H1 (cell line): Measurements from ENCODE around the gene BACE2. TPM values are rescaled to one million over a fixed set of nuclear protein-coding genes. Genes with fewer than 3 reads are reported as not detected.

Experiments
- CTCF ChIA-PET: fragments of 300-600 bp; sonication (Branson Sonifier 250); formaldehyde crosslinking; loops from one replicate; lab custom pipeline; 2021; ENCODE audit not compliant: partially characterized antibody; lab: Charles Lee
- POLR2A ChIA-PET: fragments of 300-600 bp; sonication (Branson Sonifier 250); formaldehyde crosslinking; loops from one replicate; lab custom pipeline; 2021; ENCODE audit warnings: inconsistent platforms; ENCODE audit not compliant: partially characterized antibody; lab: Charles Lee
- DNase-seq, 2 experiments: peaks; one replicate each; pipeline versions ENCODE4 v3.0.0 to v3.0.0-alpha.2; 2010 to 2022; ENCODE audit warnings: low spot score in 2 of 2, low read depth in 1 of 2, mixed read lengths in 1 of 2
- FAIRE-seq: peaks from 2 replicates; lab custom pipeline; 2011; peaks lifted over from hg19 to GRCh38; lab: Jason Lieb, UNC
- H2AFZ ChIP-seq: 2 replicates; pipeline ENCODE4 v1.8.1; 2012; ENCODE audit warnings: low read length, inconsistent platforms
- H2AK5ac ChIP-seq: 2 replicates; pipeline ENCODE4 v1.6.1; 2013; ENCODE audit warnings: low read depth, low read length
- H2BK120ac ChIP-seq: replicated peaks from 2 replicates; pipeline ENCODE3; 2013; ENCODE audit warnings: low read depth, low read length, inconsistent platforms
- H2BK12ac ChIP-seq: 2 replicates; pipeline ENCODE4 v1.6.1; 2013; ENCODE audit warnings: low read depth, low read length
- H2BK15ac ChIP-seq: 2 replicates; pipeline ENCODE4 v1.6.1; 2013; ENCODE audit warnings: low read length
- H2BK20ac ChIP-seq: 2 replicates; pipeline ENCODE4 v1.6.1; 2013; ENCODE audit warnings: low read length
- H2BK5ac ChIP-seq: 2 replicates; pipeline ENCODE4 v1.6.1; 2013; ENCODE audit warnings: low read depth, low read length
- H3K14ac ChIP-seq: 2 replicates; pipeline ENCODE4 v1.6.1; 2013; ENCODE audit warnings: inconsistent platforms; ENCODE audit not compliant: insufficient read length
- H3K18ac ChIP-seq: 2 replicates; pipeline ENCODE4 v1.6.1; 2013; ENCODE audit warnings: low read length; ENCODE audit errors: extremely low read depth
- H3K23ac ChIP-seq: 2 replicates; pipeline ENCODE4 v1.6.1; 2013; ENCODE audit warnings: inconsistent platforms; ENCODE audit not compliant: insufficient read length
- H3K23me2 ChIP-seq: 2 replicates; pipeline ENCODE4 v1.6.1; 2013; ENCODE audit warnings: low read depth, low read length
- H3K27ac ChIP-seq: 2 replicates; pipeline ENCODE4 v1.6.1; 2011; ENCODE audit warnings: low read depth, low read length, inconsistent platforms
- H3K27me3 ChIP-seq, 4 experiments: replicated peaks in 1 of 4; 1 replicate in 1 of 4; 2 replicates in 3 of 4; pipeline versions ENCODE4 v1.6.1 to v1.8.1; 2011 to 2013; ENCODE audit warnings: low read length in 3 of 4, mild to moderate bottlenecking in 3 of 4, inconsistent platforms in 2 of 4, mixed read lengths in 2 of 4, moderate library complexity in 1 of 4; ENCODE audit not compliant: control insufficient read depth in 3 of 4, insufficient read depth in 3 of 4; ENCODE audit errors: extremely low read depth in 1 of 4
- H3K36me3 ChIP-seq, 4 experiments: 2 replicates each; pipeline versions ENCODE4 v1.6.1 to v1.8.1; 2011 to 2013; ENCODE audit warnings: mild to moderate bottlenecking in 4 of 4, low read length in 3 of 4, moderate library complexity in 2 of 4, control low read depth in 1 of 4, inconsistent platforms in 1 of 4; ENCODE audit not compliant: insufficient read depth in 4 of 4, control insufficient read depth in 2 of 4
- H3K4ac ChIP-seq: replicated peaks from 2 replicates; pipeline ENCODE3; 2013; ENCODE audit warnings: low read length, low read depth, mixed read lengths, inconsistent platforms; ENCODE audit not compliant: insufficient read length
- H3K4me1 ChIP-seq, 4 experiments: replicated peaks in 1 of 4; 1 replicate in 1 of 4; 2 replicates in 3 of 4; pipeline versions ENCODE4 v1.6.1 to v1.8.1; 2011 to 2013; ENCODE audit warnings: low read length in 3 of 4, inconsistent platforms in 2 of 4, mixed read lengths in 1 of 4; ENCODE audit not compliant: insufficient read depth in 4 of 4, control insufficient read depth in 3 of 4
- H3K4me2 ChIP-seq, 2 experiments: 2 replicates each; pipeline versions ENCODE4 v1.6.1 to v1.8.1; 2011 to 2013; ENCODE audit warnings: low read depth in 2 of 2, low read length in 2 of 2, control low read depth in 1 of 2, inconsistent platforms in 1 of 2, mild to moderate bottlenecking in 1 of 2; ENCODE audit not compliant: insufficient read depth in 1 of 2
- H3K4me3 ChIP-seq, 4 experiments: fragments of 200-600, 300-600 bp in 1 of 4; sonication (generic), shearing (Covaris generic), sonication (Bioruptor Twin) in 1 of 4; 2 replicates each; pipeline versions ENCODE4 v1.5.1 to v1.8.1; 2011 to 2016; ENCODE audit warnings: low read length in 4 of 4, low read depth in 3 of 4, control low read depth in 2 of 4, inconsistent platforms in 2 of 4, mild to moderate bottlenecking in 2 of 4, mixed read lengths in 1 of 4, moderate library complexity in 1 of 4; ENCODE audit not compliant: insufficient read depth in 2 of 4; ENCODE audit errors: extremely low read depth in 1 of 4
- H3K56ac ChIP-seq: replicated peaks from 2 replicates; pipeline ENCODE3; 2013; ENCODE audit warnings: low read depth, mild to moderate bottlenecking, mixed read lengths, low read length, inconsistent platforms; ENCODE audit not compliant: insufficient read length
- H3K79me1 ChIP-seq: 2 replicates; pipeline ENCODE4 v1.6.1; 2013; ENCODE audit warnings: low read depth, low read length, control low read depth
- H3K79me2 ChIP-seq, 2 experiments: 2 replicates each; pipeline versions ENCODE4 v1.6.1 to v1.8.1; 2012 to 2013; ENCODE audit warnings: low read length in 2 of 2, mild to moderate bottlenecking in 2 of 2, inconsistent platforms in 1 of 2; ENCODE audit not compliant: insufficient read depth in 2 of 2, control insufficient read depth in 1 of 2
- H3K9ac ChIP-seq, 4 experiments: replicated peaks in 1 of 4; 1 replicate in 1 of 4; 2 replicates in 3 of 4; pipeline versions ENCODE4 v1.6.1 to v1.8.1; 2011 to 2013; ENCODE audit warnings: low read depth in 3 of 4, low read length in 3 of 4, control low read depth in 2 of 4, mild to moderate bottlenecking in 2 of 4, moderate library complexity in 2 of 4, inconsistent platforms in 1 of 4; ENCODE audit errors: extremely low read depth in 1 of 4
- H3K9me3 ChIP-seq, 2 experiments: 2 replicates each; pipeline versions ENCODE4 v1.6.1 to v1.8.1; 2012 to 2013; ENCODE audit warnings: mild to moderate bottlenecking in 2 of 2, moderate library complexity in 2 of 2, control low read depth in 1 of 2, inconsistent platforms in 1 of 2, low read depth in 1 of 2, low read length in 1 of 2, mixed read lengths in 1 of 2; ENCODE audit not compliant: insufficient read depth in 2 of 2
- H4K20me1 ChIP-seq, 2 experiments: replicated peaks in 1 of 2; 2 replicates each; pipeline versions ENCODE3 to v1.8.1; 2011 to 2013; ENCODE audit warnings: inconsistent platforms in 2 of 2, low read length in 2 of 2, mild to moderate bottlenecking in 1 of 2; ENCODE audit not compliant: insufficient read depth in 2 of 2, control insufficient read depth in 1 of 2
- H4K5ac ChIP-seq: 2 replicates; pipeline ENCODE4 v1.6.1; 2013; ENCODE audit warnings: low read length, low read depth, mixed read lengths, inconsistent platforms; ENCODE audit not compliant: insufficient read length
- H4K8ac ChIP-seq: 2 replicates; pipeline ENCODE4 v1.8.0; 2013; ENCODE audit warnings: mild to moderate bottlenecking, moderate library complexity, low read length, inconsistent platforms; ENCODE audit not compliant: insufficient read depth; ENCODE audit errors: extremely low read depth
- H4K91ac ChIP-seq: replicated peaks from 2 replicates; pipeline ENCODE3; 2013; ENCODE audit warnings: low read length, mixed read lengths, inconsistent platforms; ENCODE audit not compliant: insufficient read length
- BACH1 ChIP-seq: IDR thresholded peaks from 2 replicates; pipeline ENCODE4 v1.6.1; 2012; ENCODE audit warnings: low read length, improper control_type of control experiment
- BRCA1 ChIP-seq: IDR thresholded peaks from 2 replicates; pipeline ENCODE4 v1.6.1; 2012; ENCODE audit warnings: low read depth, low read length, improper control_type of control experiment
- CBX8 ChIP-seq: fragments of 300-800, 300-1000 bp; sonication (generic); IDR thresholded peaks from 2 replicates; pipeline ENCODE4 v1.7.1; 2016; ENCODE audit warnings: low read depth, low read length, borderline replicate concordance
- CREB1 ChIP-seq: IDR thresholded peaks from 2 replicates; pipeline ENCODE4 v1.6.1; 2012; ENCODE audit warnings: inconsistent platforms
- CTBP2 ChIP-seq: IDR thresholded peaks from 2 replicates; pipeline ENCODE4 v1.7.0; 2011; ENCODE audit warnings: borderline replicate concordance, mild to moderate bottlenecking, moderate library complexity, mixed read lengths, low read length; ENCODE audit not compliant: insufficient read depth, insufficient read length
- EGR1 ChIP-seq: IDR thresholded peaks from 2 replicates; pipeline ENCODE4 v1.6.1; 2011; ENCODE audit warnings: low read depth, low read length, borderline replicate concordance
- GABPA ChIP-seq: IDR thresholded peaks from 2 replicates; pipeline ENCODE4 v1.6.1; 2011; ENCODE audit warnings: mild to moderate bottlenecking, low read length, moderate library complexity, borderline replicate concordance; ENCODE audit not compliant: insufficient read depth
- HDAC2 ChIP-seq, 2 experiments: fragments of 300-600 bp in 1 of 2; sonication (generic) in 1 of 2; IDR thresholded peaks; 2 replicates each; pipeline ENCODE4 v1.6.1; 2011 to 2012; ENCODE audit warnings: low read depth in 2 of 2, low read length in 2 of 2, mild to moderate bottlenecking in 2 of 2, moderate library complexity in 2 of 2, borderline replicate concordance in 1 of 2, inconsistent platforms in 1 of 2
- HDAC6 ChIP-seq: IDR thresholded peaks from one replicate; pipeline ENCODE4 v1.7.1; 2012; ENCODE audit warnings: low read depth, mild to moderate bottlenecking, inconsistent platforms, low read length, moderate library complexity
- KDM5A ChIP-seq: fragments of 200-600 bp; IDR thresholded peaks from 2 replicates; pipeline ENCODE4 v1.7.1; 2012; ENCODE audit warnings: mild to moderate bottlenecking, low read length, inconsistent platforms, mixed read lengths
- MAFK ChIP-seq: IDR thresholded peaks from 2 replicates; pipeline ENCODE4 v1.6.1; 2012; ENCODE audit warnings: low read depth, mild to moderate bottlenecking, improper control_type of control experiment, low read length
- SIRT6 ChIP-seq: IDR thresholded peaks from one replicate; pipeline ENCODE4 v1.7.1; 2012; ENCODE audit warnings: low read length, inconsistent platforms
- SP2 ChIP-seq: IDR thresholded peaks from 2 replicates; pipeline ENCODE4 v1.6.1; 2012; ENCODE audit warnings: mild to moderate bottlenecking, low read length, inconsistent platforms
- SP4 ChIP-seq: IDR thresholded peaks from 2 replicates; pipeline ENCODE4 v1.6.1; 2012; ENCODE audit warnings: low read length, inconsistent platforms
- WGBS, 2 experiments: shearing (Covaris generic) in 1 of 2; methylation state at CpG; one replicate each; pipeline versions ENCODE4 v1.1.6 to v1.1.7; 2013 to 2015; ENCODE audit warnings: low lambda C conversion rate in 2 of 2, mixed read lengths in 2 of 2, inconsistent platforms in 1 of 2, low coverage in 1 of 2, missing lambda C conversion rate in 1 of 2; ENCODE audit not compliant: insufficient replicate concordance in 2 of 2, insufficient coverage in 1 of 2, insufficient read length in 1 of 2; ENCODE audit errors: extremely low coverage in 1 of 2, missing lambda C conversion rate in 1 of 2; 5-methylcytosine and 5-hydroxymethylcytosine counted together
- polyA plus RNA-seq, 7 experiments: library from polyadenylated mRNA; depleted of rRNA in 3 of 7; stranded (reverse) in 5 of 7; unstranded in 2 of 7; fragments of >200 nt in 5 of 7; fragments of 200-250 nt in 2 of 7; gene quantifications; 1 replicate in 5 of 7; 2 replicates in 1 of 7; 4 replicates in 1 of 7; pipeline versions ENCODE4 v1.2.1 to v1.2.3, GENCODE V29; 2011 to 2013; ENCODE audit warnings: missing spikeins in 2 of 7, mixed read lengths in 2 of 7
- total RNA-seq: library from RNA; stranded (reverse); fragmentation: NEBNext Ultra II Directional; extraction: Animal tissue kit (Norgen Biotek cat#: 25700); gene quantifications from 2 replicates; pipeline ENCODE4 v1.2.1, GENCODE V29; 2021
- TF ChIP-seq, protein P1 (sequence below): IDR thresholded peaks from 2 replicates; pipeline ENCODE4 v1.6.1; 2012; ENCODE audit warnings: inconsistent platforms

Gene BACE2
- total and polyA plus RNA-seq, 2 of the 8 experiments (the other 6 are each of a cell fraction or from before 2014, with no cell fraction given), result 8.1 to 10.9 TPM

DNA sequence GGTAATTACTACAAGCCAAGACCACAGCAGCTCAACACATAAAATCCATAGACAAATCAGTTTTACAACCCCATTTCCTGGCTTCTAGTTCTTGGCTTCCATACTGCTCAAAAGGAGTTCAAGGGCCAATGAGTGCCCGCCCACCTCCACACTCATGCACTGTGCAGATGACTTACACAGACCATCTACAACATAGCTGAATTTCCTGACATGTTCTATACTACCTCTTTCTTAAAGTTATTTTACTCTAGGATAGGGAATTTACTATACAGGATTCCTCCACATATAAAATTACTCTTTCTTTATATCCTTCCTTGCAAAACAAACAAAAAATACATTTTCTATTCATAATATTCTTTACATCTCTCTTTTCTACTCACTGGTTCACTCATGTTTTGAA, 14.6 kb downstream of the BACE2 start:
- no peak overlapping the region for H3K56ac ChIP-seq
- H3K4me2 ChIP-seq, result no peak overlapping the region
- no peaks in the 10 kb centered on the region for H3K36me3 ChIP-seq
- no peaks in the 10 kb centered on the region; the same call in 1 of the 2 replicates for H3K23me2 ChIP-seq
- H3K4ac ChIP-seq, result no peak overlapping the region
- no peak overlapping the region for H3K14ac ChIP-seq
- H3K9me3 ChIP-seq, result peaks cover 0 to 5% of the 10 kb centered on the region in 2 experiments; a peak in 3 of 4 replicates
- FAIRE-seq, result no peak
- H3K4me1 ChIP-seq, result no peaks in the 10 kb centered on the region
- no peak overlapping the region for H4K8ac ChIP-seq
- 100% methylated on average over 1 of the region's 1 CpG; no CpG with 5 or more reads in 1 of the 2 experiments for WGBS, 2 experiments
- no peak overlapping the region for H2BK5ac ChIP-seq
- no peak overlapping the region for H3K23ac ChIP-seq
- H2AK5ac ChIP-seq, result no peak overlapping the region
- H3K27ac ChIP-seq, result no peak overlapping the region
- H4K20me1 ChIP-seq, result no peaks in the 10 kb centered on the region
- no peak overlapping the region for H2AFZ ChIP-seq
- no peak overlapping the region for H4K5ac ChIP-seq
- no peak overlapping the region for H2BK120ac ChIP-seq
- no peaks in the 10 kb centered on the region for H3K79me1 ChIP-seq
- no peak for DNase-seq
- H3K79me2 ChIP-seq, result no peaks in the 10 kb centered on the region
- no peak overlapping the region for H3K18ac ChIP-seq
- no peak overlapping the region for H4K91ac ChIP-seq
- ChIA-PET CTCF (interaction anchor here (9.7 kb wide), 1 partner anchor 13 kb away, joined by 81 read pairs; the partner anchor contains the start of gene BACE2), POLR2A (no interaction called here)
- no peaks in the 10 kb centered on the region for H3K27me3 ChIP-seq
- H2BK20ac ChIP-seq, result no peak overlapping the region
- no peak overlapping the region for H2BK15ac ChIP-seq
- no peak overlapping the region for H3K4me3 ChIP-seq
- H3K9ac ChIP-seq, result no peak overlapping the region
- no peak overlapping the region for H2BK12ac ChIP-seq
- TF ChIP-seq HDAC2 (IDR thresholded peaks at IDR 0.05; ENCODE audit: borderline replicate concordance in 1 of 2, low read depth in 2 of 2, low read length in 2 of 2) (no peak), KDM5A (no peak), BRCA1 (no peak), SP4 (no peak), CBX8 (no peak), HDAC6 (no peak), SP2 (no peak), SIRT6 (no peak), MAFK (no peak), GABPA (no peak), CREB1 (no peak), EGR1 (no peak), BACH1 (no peak), CTBP2 (no peak)
- TF ChIP-seq, protein P1, sequence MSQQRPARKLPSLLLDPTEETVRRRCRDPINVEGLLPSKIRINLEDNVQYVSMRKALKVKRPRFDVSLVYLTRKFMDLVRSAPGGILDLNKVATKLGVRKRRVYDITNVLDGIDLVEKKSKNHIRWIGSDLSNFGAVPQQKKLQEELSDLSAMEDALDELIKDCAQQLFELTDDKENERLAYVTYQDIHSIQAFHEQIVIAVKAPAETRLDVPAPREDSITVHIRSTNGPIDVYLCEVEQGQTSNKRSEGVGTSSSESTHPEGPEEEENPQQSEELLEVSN, result no peak
